HepG2 (cell line): Measurements from ENCODE around the gene EGLN1.

Experiments used
- CHD2 ChIP-seq: IDR thresholded peaks from 2 replicates; pipeline ENCODE4 v1.6.1; 2011; ENCODE audit warnings: low read depth, low read length, improper control_type of control experiment
- EZH2 ChIP-seq: conservative IDR thresholded peaks from 2 replicates; pipeline ENCODE4 v1.6.1; 2012; ENCODE audit warnings: mild to moderate bottlenecking, low read depth, low read length, moderate library complexity
- JUN ChIP-seq: sonication (generic); formaldehyde crosslinking; IDR thresholded peaks from 2 replicates; pipeline ENCODE4 v1.4.0; 2020; ENCODE audit warnings: mild to moderate bottlenecking, missing genetic modification reagents
- KLF16 ChIP-seq, 2 experiments: sonication (generic) in 1 of 2; formaldehyde crosslinking in 1 of 2; IDR thresholded peaks; 2 replicates each; pipeline versions ENCODE4 v1.6.1 to v1.8.0; 2016 to 2023; ENCODE audit warnings: missing genetic modification reagents in 2 of 2, missing compliant biosample characterization in 1 of 2
- NCOA1 ChIP-seq: sonication (generic); formaldehyde crosslinking; IDR thresholded peaks from 2 replicates; pipeline ENCODE4 v1.9.0; 2021; ENCODE audit warnings: missing genetic modification reagents
- RBM39 ChIP-seq: fragments of 200-400 bp; formaldehyde crosslinking; IDR thresholded peaks from one replicate; pipeline ENCODE4 v1.6.1; 2018; ENCODE audit warnings: antibody characterized with exemption, mild to moderate bottlenecking, low read depth, low read length; ENCODE audit not compliant: poor library complexity, severe bottlenecking
- WIZ ChIP-seq: sonication (generic); formaldehyde crosslinking; IDR thresholded peaks from 2 replicates; pipeline ENCODE4 v1.5.1; 2020; ENCODE audit warnings: mild to moderate bottlenecking, missing genetic modification reagents
- ZMYM2 ChIP-seq: sonication (generic); formaldehyde crosslinking; IDR thresholded peaks from 2 replicates; pipeline ENCODE4 v1.8.0; 2022; ENCODE audit warnings: mild to moderate bottlenecking, missing genetic modification reagents
- TF ChIP-seq, protein P1 (sequence below): sonication (generic); formaldehyde crosslinking; IDR thresholded peaks from 2 replicates; pipeline ENCODE4 v1.8.1; 2023; ENCODE audit warnings: missing genetic modification reagents, inconsistent platforms, borderline replicate concordance
- TF ChIP-seq, protein P2 (sequence below), 2 experiments: sonication (generic) in 1 of 2; formaldehyde crosslinking in 1 of 2; IDR thresholded peaks; 2 replicates each; pipeline versions ENCODE4 v1.5.1 to v1.6.1; 2011 to 2020; ENCODE audit warnings: borderline replicate concordance in 1 of 2, low read depth in 1 of 2, low read length in 1 of 2, mild to moderate bottlenecking in 1 of 2, missing genetic modification reagents in 1 of 2, moderate library complexity in 1 of 2

DNA sequence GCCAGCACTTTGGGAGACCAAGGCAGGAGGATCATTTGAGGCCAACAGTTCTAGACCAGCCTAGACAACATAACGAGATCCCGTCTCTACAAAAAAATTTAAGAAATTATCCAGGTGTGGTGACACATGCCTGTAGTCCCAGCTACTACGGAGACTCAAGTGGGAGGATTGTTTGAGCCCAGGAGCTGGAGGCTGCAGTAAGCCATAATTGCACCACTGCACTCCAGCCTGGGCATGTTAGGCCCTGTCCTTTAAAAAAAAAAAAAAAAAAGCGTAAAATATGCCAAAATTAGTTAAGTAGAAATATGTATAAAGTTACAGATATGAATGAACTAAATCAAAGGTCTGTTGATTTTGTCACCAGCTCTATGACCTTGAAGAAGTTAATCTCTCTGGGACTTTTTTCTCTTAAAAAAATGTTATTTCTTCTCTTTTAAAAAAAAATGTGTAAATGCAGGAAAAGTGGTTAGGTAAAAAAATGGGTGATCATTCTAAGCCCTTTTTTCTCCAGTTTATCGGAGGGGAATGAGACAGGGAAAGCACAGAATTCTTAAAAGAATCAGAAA lies 7.0 kb downstream of the EGLN1 start:
- TF ChIP-seq NCOA1 (no peak), JUN (CRISPR knock-in tag) (no peak), ZMYM2 (no peak), EZH2 (no peak), RBM39 (no peak), CHD2 (no peak), KLF16 (CRISPR knock-in tag; IDR thresholded peaks at IDR 0.05) (no peak), WIZ (CRISPR knock-in tag) (no peak)
- TF ChIP-seq, protein P1, sequence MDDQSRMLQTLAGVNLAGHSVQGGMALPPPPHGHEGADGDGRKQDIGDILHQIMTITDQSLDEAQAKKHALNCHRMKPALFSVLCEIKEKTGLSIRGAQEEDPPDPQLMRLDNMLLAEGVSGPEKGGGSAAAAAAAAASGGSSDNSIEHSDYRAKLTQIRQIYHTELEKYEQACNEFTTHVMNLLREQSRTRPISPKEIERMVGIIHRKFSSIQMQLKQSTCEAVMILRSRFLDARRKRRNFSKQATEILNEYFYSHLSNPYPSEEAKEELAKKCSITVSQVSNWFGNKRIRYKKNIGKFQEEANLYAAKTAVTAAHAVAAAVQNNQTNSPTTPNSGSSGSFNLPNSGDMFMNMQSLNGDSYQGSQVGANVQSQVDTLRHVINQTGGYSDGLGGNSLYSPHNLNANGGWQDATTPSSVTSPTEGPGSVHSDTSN (CRISPR knock-in tag): no peak
- TF ChIP-seq, protein P2, sequence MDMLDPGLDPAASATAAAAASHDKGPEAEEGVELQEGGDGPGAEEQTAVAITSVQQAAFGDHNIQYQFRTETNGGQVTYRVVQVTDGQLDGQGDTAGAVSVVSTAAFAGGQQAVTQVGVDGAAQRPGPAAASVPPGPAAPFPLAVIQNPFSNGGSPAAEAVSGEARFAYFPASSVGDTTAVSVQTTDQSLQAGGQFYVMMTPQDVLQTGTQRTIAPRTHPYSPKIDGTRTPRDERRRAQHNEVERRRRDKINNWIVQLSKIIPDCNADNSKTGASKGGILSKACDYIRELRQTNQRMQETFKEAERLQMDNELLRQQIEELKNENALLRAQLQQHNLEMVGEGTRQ (IDR thresholded peaks at IDR 0.05; ENCODE audit: low read depth, low read length): no peak
- TF ChIP-seq, protein P2 (CRISPR knock-in tag; IDR thresholded peaks at IDR 0.05; ENCODE audit: borderline replicate concordance): no peak
